Left colon (tissue), 2 donors: ENCODE measurements around the gene CHKA. TPM values are rescaled to one million over a fixed set of nuclear protein-coding genes. Genes with fewer than 3 reads are reported as not detected.

ENCODE experiments used
- ATAC-seq: fragments of 200-7000 bp; cut with Tn5 transposase; one replicate; pipeline ENCODE4 v1.9.1; 2020; ENCODE audit warnings: mild to moderate bottlenecking, moderate library complexity
- DNase-seq, 2 donors: peaks; one replicate each; pipeline ENCODE4 v3.0.0-alpha.2; 2020
- intact Hi-C, 2 donors: fragments of 100-400 bp; cut with DNase I in 1 of 2; cut with micrococcal nuclease in 1 of 2; formaldehyde crosslinking; loops; one replicate each; pipeline versions ENCODE4 v1.11.2 to v1.14.0; 2022; cut with DNase I, micrococcal nuclease
- total RNA-seq, 2 donors: library from RNA; stranded (reverse); fragmentation: NEBNext Ultra II Directional; extraction: Animal tissue kit (Norgen Biotek cat#: 25700); gene quantifications; one replicate each; pipeline ENCODE4 v1.2.1, GENCODE V29; 2021
- donor health status: DM: no; HTN: no; CAD: no.
- donor health status: DM: yes; HTN: yes; CAD: no.

CHKA gene
- total RNA-seq, 2 donors from 2014 or later, result 47.6 to 87.4 TPM

DNA sequence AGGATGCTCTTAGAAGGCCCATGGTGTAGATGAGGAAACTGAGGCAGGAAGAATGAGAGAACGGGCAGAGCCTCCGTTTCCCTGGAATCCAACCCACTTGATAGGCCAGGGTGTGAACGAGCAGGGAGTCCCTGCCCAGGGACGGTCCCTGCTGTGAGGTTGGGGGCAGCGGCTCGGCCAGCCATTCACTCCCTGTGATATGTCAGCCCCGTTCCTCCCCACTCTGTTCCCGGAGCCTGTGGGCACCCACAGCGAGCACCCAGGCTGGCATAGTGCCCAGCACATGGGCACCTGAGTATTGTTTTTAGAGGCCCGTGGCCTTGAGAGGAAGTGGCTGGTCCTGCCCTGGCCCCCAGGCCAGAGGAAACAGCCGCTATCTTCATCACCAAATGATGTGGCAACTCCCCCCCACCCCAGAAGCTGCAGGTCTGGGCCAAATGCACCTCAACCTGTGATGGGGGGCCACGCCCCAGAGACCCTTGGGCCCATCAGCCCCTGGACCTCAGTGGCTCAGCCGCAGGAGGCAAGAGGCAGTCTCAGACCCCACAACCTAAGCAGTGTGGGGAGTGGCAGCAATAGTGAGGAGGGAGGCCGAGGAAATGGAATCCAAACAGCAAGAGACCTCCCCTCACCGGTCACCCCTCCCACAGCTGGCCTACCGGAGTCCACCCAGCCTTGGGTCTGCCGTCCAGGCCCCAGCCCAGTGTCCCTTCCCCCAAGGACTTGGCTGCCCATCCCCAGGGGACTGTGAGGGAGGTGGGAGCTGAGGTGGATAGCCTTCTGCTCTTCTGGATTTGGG lies 108.9 kb downstream of the CHKA start:
- intact Hi-C loops, result no loop called here
- DNase-seq, result no peak
- no peak for ATAC-seq

DNA sequence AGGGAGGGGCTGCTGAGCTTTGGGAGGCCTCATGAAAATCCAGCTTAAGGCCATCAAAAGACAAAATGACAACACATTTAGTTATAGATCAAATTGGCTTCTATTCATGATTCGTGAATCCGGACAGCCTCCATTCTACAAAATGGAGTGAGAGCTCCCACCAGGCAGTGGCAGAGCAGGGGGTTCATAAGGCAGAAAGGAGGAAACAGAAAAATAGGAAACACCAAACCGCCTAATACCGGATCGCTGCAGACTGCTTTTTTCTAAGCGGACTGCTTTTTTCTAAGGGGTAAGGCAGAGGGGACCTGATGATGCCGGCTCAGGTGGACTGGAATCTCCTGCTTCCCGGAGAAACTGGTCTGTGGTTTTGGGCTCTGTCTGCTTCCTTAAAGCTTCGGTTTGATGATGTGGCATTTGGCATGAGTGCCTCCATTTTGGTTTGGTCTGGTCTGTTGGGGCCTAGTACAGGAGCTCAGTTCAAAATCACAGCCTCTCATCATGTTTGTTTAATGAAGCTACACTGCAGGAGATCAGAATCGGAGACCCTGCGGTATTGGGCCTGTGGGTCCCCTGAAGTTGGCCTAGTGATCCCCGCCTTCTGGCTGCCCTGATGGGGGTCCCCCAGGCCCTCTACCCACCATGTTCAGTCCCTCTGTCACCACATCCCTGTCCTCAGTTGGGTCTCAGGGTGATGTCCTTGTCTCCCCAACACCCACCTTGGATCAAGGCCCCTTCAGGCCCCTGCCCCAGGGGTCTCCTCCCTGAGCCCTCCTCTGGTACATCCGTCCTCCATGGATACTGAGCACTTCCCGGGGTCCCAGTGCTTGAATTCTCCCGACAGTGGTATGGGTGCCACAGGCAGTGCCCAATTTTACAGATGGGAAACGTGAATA lies 109.9 kb downstream of the CHKA start:
- DNase-seq, result no peak
- no peak for ATAC-seq
- intact Hi-C loops, result no loop called here

DNA sequence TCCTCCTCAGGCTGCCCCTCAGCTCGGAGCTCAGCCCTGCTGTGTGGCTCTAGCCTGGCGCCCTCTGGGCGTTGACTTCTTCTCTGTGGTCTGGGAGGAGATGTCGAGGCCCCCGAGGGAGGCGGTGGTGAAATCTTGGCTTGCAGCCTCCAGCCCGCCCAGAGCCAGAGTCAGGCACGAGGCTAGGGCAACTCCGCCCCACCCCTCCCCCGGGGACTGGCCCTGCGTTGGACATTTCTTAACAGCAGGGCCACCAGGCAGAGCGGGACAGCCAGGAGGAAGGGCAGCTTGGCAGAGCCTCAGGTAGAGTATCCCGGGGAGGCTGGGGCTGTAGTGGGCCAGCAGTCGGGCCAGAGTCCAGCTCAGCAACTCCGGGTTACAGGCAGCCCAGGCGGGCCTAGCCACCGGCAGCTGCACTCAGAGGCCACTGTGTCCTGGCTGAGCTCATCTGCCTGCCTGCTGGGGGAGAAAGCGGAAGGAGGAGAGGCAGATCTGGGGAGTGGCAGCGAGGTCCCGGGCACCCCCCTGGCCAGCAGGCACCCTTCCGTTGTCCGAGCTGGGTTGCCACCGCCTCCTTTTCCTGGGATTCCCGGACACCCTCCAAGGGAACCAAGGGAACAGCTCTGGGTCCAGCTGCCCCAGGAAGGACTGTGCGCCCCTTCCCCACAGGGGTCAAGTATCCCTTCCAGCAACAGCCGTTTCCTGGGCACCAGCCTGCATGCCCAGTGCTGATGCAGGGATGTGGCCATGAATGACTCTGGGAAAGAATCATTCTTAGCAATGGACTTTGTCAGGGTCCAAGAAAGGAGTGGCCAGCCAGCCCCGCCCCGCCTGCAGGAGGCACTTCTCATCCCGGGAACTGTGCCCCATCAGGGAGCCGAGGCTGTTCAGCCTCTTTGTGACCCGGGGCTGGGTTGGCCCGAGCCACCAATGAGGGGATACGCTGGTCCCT lies 110.8 kb downstream of the CHKA start, which contains the start of gene ALDH3B1:
TSS of gene ALDH3B1 (plus strand) at position 238 of the 952 bp plus-strand sequence. CDS start 4,971 bp downstream, outside the sequence.
- ATAC-seq (peak; percentile 72), DNase-seq (peak; percentile 92 to 95)
- intact Hi-C loops, result no loop called here

DNA sequence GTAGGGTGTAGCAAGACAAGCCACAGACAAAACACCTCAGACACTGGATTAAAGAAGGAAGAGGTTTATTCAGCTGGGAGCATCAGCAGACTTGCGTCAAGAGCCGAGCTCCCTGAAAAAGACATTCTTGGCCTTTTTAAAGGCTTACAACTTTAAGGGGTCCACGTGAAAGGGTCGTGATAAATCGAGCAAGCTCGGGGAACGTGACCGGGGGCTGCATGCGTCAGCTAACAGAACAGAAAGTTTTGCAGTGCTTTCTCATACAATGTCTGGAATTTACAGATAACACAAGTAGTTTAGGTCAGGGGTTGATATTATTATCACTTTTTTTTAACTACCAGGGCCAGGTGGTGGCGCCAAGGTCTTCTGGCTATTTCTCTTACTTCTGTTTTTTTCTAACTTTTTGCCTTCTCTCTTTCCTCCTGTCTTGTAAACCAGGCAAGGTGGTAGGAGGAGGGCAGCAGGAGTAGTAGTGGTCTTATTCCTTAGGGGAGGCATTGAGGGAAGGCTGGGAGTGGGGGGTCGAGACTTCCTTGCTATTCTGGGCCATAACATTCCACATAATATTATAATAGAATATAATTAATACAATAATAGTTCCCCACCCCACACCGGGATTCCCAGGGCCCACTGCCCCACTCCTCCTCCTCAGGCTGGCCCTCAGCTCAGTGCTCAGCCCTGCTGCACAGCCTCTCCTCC lies 111.6 kb downstream of the CHKA start:
- ATAC-seq, result no peak
- no peak for DNase-seq
- intact Hi-C loops, result no loop called here

DNA sequence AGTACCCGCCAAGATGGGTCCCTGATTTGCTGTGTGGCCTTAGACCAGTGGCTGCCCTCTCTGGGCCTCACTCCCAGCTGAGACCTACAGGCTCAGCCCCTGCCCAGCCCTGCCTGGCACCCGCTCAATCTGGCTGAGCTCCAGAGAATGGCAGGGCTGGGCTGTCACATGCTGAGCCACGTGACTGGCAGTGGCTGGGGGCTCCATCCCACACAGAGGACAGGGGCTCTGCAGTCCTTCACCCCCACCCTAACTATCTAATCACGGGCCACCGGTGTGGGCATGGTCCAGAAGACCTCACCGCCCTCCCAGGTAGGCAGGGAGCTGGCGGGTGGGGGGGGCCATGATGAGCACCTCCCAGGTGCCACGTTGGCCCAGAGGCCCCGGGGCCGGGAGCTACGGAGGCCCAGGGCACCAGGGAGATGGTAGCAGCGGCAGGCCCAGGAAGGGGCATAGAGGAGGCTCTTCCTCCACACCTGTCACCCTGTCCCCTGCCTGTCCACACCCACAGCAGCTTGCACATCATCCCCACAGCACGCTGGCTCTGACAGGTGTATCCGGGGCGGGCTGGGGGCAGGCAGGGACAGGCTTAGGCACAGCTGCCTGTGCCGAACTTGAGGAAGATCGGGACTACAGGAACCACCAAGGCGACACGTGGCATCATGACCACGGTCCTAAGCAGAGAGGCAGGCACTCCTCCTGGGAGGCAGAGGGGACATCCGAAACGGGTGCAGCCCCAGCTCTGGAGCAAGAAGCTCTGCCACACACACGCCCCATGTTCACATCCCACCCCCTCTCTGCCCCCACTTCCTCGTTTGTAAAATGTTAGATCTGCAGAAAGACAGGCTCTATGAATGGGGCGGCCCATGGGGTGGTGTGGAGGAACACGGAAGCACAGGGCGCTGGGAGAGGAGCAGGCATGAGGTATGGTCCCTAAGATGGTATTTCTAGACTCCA lies 112.5 kb downstream of the CHKA start:
- DNase-seq (peak; percentile 73 to 80), ATAC-seq (peak; percentile 31)
- intact Hi-C loops, result no loop called here

DNA sequence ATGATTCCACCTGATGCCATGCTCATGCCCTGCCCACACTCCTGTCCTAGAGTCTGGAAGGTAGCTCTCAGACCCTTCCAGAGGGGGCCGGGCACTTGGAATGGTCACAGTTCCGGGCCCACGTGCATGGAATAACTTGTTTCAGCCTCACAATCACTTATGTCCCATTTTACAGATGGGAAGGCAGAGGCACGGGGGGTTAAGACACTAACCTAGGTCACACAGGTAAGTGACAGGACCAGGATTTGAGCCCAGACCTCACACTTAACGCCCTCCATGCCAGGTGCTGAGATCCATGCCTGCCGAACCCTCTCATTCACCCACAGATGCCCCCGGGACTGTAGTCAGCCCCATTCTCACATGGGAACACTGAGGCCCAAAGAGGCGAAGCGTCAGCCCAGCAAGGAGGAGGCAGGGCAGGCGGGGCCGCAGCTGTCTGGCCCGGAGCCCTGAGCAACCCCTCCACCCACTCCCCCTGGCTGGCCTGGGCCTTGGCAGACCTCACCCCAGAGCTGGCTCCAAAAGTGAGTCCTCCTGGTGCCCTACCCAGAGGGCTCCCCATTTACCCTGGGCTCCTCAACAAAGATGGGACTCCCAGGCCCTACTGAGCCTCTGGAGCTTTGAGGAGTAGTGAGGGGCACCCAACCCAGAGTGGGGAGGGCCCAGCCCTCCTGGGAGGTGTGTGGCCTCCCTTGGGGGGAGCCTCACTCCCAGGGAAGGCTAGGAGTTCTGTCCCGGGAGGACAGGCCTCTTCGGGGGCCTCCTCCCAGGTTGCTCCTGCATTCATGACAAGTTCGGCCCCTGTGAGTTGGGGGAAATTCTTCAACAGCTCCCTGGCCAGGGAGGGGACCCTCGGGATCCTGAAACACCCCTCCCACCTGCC lies 113.4 kb downstream of the CHKA start:
- DNase-seq (no peak), ATAC-seq (no peak)
- intact Hi-C loops, result no loop called here

DNA sequence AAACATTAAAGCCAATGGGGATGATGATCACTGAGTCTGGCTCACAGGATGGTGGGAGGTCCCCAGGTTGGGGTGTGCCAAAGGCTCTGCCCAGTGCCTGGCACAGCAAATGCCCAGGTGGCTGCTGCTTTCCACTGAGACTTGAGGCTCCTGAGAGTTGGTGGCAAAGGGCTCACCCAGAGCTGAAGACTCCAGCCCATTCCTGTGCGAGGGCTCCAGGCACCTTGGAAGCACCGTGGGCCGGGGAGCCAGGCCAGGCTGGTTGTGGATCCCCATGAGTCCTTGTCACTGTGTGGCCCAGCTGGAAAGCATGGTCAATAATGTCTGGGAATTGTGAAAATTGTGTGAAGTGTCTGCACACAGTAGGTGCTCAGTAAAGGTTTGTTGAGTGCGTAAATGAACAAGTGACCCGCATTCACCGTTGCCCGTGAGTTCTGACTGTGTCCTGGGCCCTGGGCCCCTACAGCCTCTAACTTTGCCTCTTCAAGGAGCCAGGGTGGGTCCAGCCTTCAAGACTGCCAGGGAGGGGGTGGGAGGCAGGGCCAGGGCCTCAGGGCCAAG lies 114.5 kb downstream of the CHKA start:
- DNase-seq, result no peak
- ATAC-seq, result no peak
- intact Hi-C loops, result no loop called here

DNA sequence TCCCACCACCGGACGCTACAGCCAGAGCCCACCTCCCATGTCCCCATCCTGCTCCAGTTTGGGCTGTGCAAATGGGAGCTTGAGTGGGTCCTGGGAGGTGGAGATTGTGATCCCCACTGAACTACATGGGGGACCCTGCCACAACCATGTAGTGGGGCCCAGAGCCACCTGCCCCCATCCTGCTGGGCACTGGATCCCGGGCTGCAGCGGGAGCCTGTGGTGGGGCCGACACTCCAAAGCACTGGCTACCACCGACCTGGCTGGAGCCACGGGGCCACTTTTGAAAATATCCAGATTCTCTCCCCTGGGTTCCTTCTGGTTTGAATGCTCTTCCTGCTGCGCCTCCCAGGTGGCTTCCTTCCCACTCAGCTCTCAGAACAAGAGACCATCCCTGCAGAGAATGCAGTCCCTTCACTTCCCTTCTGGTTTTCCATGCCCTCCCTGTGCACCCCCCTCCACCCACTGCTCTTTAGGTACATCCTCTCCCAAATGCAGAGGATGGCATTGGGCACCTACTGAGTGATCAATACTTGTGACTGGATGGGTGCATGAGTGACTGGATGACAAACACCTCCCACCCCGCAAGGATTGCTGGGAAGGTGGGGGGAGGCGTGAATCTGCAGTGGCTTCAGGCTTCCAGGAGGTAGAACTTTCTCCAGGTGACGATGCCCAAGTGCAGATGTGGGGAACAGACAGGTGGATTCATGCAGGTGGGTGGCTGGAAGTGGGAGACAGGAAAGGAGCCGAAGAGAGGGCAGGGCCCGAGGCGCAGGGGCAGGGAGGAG lies 116.4 kb downstream of the CHKA start:
- intact Hi-C loops, result no loop called here
- ATAC-seq (no peak), DNase-seq (no peak)

DNA sequence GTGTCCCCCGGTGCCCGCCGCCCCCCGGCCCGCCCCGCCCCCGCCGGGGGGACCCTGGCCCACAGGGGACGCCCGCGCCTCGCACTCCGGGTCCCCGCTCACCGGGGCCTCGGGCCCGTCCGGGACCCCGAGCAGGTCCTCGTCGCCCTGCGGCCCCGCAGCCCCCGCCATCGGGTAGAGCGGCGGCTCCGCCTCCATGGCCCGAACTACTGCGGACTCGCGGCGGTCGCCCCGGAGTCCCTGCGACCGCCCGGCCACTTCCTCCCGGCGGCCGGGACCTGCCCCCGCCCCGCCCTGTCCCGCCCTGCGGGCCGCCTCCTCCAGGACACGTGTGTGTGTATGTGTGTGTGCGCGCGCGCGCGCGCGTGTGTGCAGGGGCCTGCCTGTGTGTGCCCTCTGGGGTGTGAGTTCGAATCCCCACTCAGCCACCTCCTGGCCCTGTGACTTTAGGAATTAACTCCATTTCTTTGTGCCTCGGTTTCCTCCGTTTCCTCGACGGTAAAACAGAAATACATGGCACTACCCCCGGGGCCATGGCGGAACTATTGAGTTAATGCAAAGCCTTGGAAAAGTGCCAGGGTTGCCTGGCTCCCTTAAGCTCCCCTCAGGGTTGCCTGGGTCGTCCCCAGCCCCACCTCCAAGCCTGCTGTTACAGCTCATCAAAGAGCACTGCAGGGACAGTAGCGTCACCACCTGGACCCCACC lies 117.2 kb downstream of the CHKA start, which contains the start of gene UNC93B1:
TSS of gene UNC93B1 (minus strand) at position 252 of the 705 bp plus-strand sequence. CDS start at position 198, 54 bp downstream.
- peak; percentile 95 to 96 for DNase-seq
- intact Hi-C loops, result no loop called here
- peak; percentile 79 for ATAC-seq

DNA sequence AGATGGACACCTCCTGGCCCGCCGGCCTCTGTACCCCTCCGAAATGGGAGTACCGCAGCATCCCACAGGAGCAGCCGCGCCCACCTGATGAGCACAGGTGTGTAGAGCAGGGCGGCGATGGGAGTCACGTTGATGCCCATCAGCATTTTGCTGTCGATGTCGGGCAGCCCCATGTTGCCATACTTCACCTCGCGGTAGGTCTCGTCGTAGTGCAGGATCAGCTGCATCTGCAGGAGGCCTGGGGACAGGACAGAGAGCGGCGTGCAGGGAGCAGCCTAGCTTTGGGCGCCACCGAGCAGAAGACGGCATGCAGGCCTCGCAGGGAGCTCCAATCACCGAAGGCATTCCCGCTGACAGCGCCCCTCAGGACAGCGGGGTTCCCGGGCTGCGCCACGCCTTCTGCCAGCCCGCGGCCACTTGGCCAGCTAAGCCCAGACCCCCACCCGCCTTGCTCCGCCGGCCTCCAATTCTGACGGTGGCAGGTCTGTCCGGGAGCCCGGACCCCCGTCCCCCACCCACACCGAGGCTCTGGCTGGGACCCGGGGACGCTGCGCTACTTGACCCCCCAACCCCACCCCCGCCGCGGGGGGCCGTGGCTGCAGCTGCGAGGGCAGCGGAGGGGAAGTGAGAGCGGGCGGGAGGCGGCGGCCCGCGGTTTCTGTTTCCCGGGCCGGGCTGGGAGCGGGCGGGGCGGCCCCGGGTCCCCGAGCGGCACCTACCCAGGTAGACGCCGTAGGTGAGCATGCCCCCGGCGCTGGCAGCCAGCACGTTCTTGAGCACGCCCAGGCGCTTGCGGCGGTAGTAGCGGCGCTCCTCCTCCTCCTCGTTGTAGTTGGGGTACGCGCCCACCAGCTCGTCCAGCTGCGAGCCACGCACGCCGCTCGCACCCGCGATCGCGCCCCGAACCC lies 118.0 kb downstream of the CHKA start:
- intact Hi-C loops, result no loop called here
- ATAC-seq (peak; percentile 68), DNase-seq (peak in 1 of 2 donors; percentile 81)
